H9 (cell line): ENCODE results near the gene RTP3. TPM values are rescaled to one million over a fixed set of nuclear protein-coding genes. Genes with fewer than 3 reads are reported as not detected.

Source experiments
- DNase-seq: peaks from one replicate; pipeline ENCODE4 v3.0.0-alpha.2; 2017
- H2AFZ ChIP-seq: one replicate; pipeline ENCODE4 v1.6.1; 2013; ENCODE audit warnings: mild to moderate bottlenecking, low read length, control low read depth, moderate library complexity
- H2AK5ac ChIP-seq: 2 replicates; pipeline ENCODE4 v1.6.1; 2013; ENCODE audit warnings: low read length, control low read depth, mixed read lengths; ENCODE audit not compliant: insufficient read length
- H2BK120ac ChIP-seq: one replicate; pipeline ENCODE4 v1.6.1; 2013; ENCODE audit warnings: low read depth, mild to moderate bottlenecking, low read length, control low read depth, inconsistent platforms; ENCODE audit not compliant: poor library complexity, severe bottlenecking
- H2BK12ac ChIP-seq: 2 replicates; pipeline ENCODE4 v1.6.1; 2013; ENCODE audit warnings: low read length, control low read depth, mixed read lengths, low read depth; ENCODE audit not compliant: insufficient read length
- H2BK15ac ChIP-seq: 2 replicates; pipeline ENCODE4 v1.6.1; 2013; ENCODE audit warnings: low read depth, low read length, control low read depth
- H2BK20ac ChIP-seq: one replicate; pipeline ENCODE4 v1.6.1; 2013; ENCODE audit warnings: low read depth, mild to moderate bottlenecking, low read length, control low read depth, inconsistent platforms; ENCODE audit not compliant: poor library complexity, severe bottlenecking
- H2BK5ac ChIP-seq: 2 replicates; pipeline ENCODE4 v1.6.1; 2013; ENCODE audit warnings: low read length, control low read depth, mixed read lengths; ENCODE audit not compliant: insufficient read length
- H3K14ac ChIP-seq: 2 replicates; pipeline ENCODE4 v1.6.1; 2013; ENCODE audit warnings: low read length, control low read depth; ENCODE audit not compliant: insufficient read depth
- H3K18ac ChIP-seq: 2 replicates; pipeline ENCODE4 v1.6.1; 2013; ENCODE audit warnings: low read depth, mild to moderate bottlenecking, mixed read lengths, low read length, control low read depth; ENCODE audit not compliant: insufficient read length
- H3K23ac ChIP-seq: 2 replicates; pipeline ENCODE4 v1.6.1; 2013; ENCODE audit warnings: low read length, control low read depth, mixed read lengths, low read depth; ENCODE audit not compliant: insufficient read length
- H3K23me2 ChIP-seq: 2 replicates; pipeline ENCODE4 v1.6.1; 2013; ENCODE audit warnings: low read depth, mild to moderate bottlenecking, mixed read lengths, low read length, control low read depth; ENCODE audit not compliant: insufficient read length, poor library complexity, severe bottlenecking
- H3K27ac ChIP-seq: 2 replicates; pipeline ENCODE4 v1.5.1; 2013; ENCODE audit warnings: low read length, control low read depth, mixed read lengths, low read depth; ENCODE audit not compliant: insufficient read length
- H3K27me3 ChIP-seq: 2 replicates; pipeline ENCODE4 v1.6.1; 2013; ENCODE audit warnings: low read length, control low read depth, inconsistent platforms; ENCODE audit not compliant: insufficient read depth
- H3K4ac ChIP-seq: 2 replicates; pipeline ENCODE4 v1.6.1; 2013; ENCODE audit warnings: low read depth, mild to moderate bottlenecking, control low read depth, inconsistent platforms, low read length, moderate library complexity
- H3K4me1 ChIP-seq: 2 replicates; pipeline ENCODE4 v1.6.1; 2013; ENCODE audit warnings: low read length, control low read depth, inconsistent platforms; ENCODE audit not compliant: insufficient read depth
- H3K4me2 ChIP-seq: 2 replicates; pipeline ENCODE4 v1.6.1; 2013; ENCODE audit warnings: low read length, control low read depth, mixed read lengths; ENCODE audit not compliant: insufficient read length, insufficient read depth
- H3K56ac ChIP-seq: 2 replicates; pipeline ENCODE4 v1.6.1; 2013; ENCODE audit warnings: low read depth, mild to moderate bottlenecking, mixed read lengths, low read length, control low read depth; ENCODE audit not compliant: insufficient read length
- H3K79me1 ChIP-seq: 2 replicates; pipeline ENCODE4 v1.6.1; 2013; ENCODE audit warnings: low read depth, mild to moderate bottlenecking, moderate library complexity, low read length, control low read depth, inconsistent platforms; ENCODE audit not compliant: insufficient read depth, poor library complexity, severe bottlenecking
- H3K79me2 ChIP-seq: 2 replicates; pipeline ENCODE4 v1.6.1; 2013; ENCODE audit warnings: low read length, control low read depth, inconsistent platforms; ENCODE audit not compliant: insufficient read depth
- H3K9ac ChIP-seq: 2 replicates; pipeline ENCODE4 v1.6.1; 2013; ENCODE audit warnings: low read length, control low read depth, mixed read lengths; ENCODE audit not compliant: insufficient read length; ENCODE audit errors: extremely low read depth
- H3K9me3 ChIP-seq: one replicate; pipeline ENCODE4 v1.6.1; 2013; ENCODE audit warnings: low read depth, low read length, inconsistent platforms; ENCODE audit not compliant: control insufficient read depth
- H3T11ph ChIP-seq: one replicate; pipeline ENCODE4 v1.6.1; 2013; ENCODE audit warnings: mild to moderate bottlenecking, low read length, control low read depth, inconsistent platforms
- H4K20me1 ChIP-seq: one replicate; pipeline ENCODE4 v1.6.1; 2013; ENCODE audit not compliant: control insufficient read depth, insufficient read length, insufficient read depth
- H4K5ac ChIP-seq: 2 replicates; pipeline ENCODE4 v1.6.1; 2013; ENCODE audit warnings: low read depth, mild to moderate bottlenecking, mixed read lengths, low read length, control low read depth; ENCODE audit not compliant: insufficient read length
- H4K8ac ChIP-seq: replicated peaks from 2 replicates; pipeline ENCODE4 v1.6.1; 2013; ENCODE audit warnings: low read length, control low read depth, mixed read lengths, low read depth; ENCODE audit not compliant: insufficient read length
- H4K91ac ChIP-seq: 2 replicates; pipeline ENCODE4 v1.6.1; 2013; ENCODE audit warnings: low read depth, mild to moderate bottlenecking, moderate library complexity, mixed read lengths, low read length, control low read depth; ENCODE audit not compliant: insufficient read length
- H3K27ac Mint-ChIP-seq, 3 experiments: 2 replicates in 2 of 3; 3 replicates in 1 of 3; pipeline ENCODE4 v1.8.0; 2020 to 2021; ENCODE audit warnings: mixed read lengths in 3 of 3, mild to moderate bottlenecking in 1 of 3, moderate library complexity in 1 of 3
- H3K27me3 Mint-ChIP-seq: 2 replicates; pipeline ENCODE4 v1.8.0; 2021; ENCODE audit warnings: low read depth, mild to moderate bottlenecking, moderate library complexity, mixed read lengths
- H3K36me3 Mint-ChIP-seq, 3 experiments: 2 replicates in 2 of 3; 3 replicates in 1 of 3; pipeline ENCODE4 v1.8.0; 2020 to 2021; ENCODE audit warnings: low read depth in 3 of 3, mixed read lengths in 3 of 3; ENCODE audit not compliant: insufficient read depth in 1 of 3
- H3K4me1 Mint-ChIP-seq, 2 experiments: 2 replicates each; pipeline ENCODE4 v1.8.0; 2020; ENCODE audit warnings: mixed read lengths in 2 of 2
- H3K4me3 Mint-ChIP-seq, 2 experiments: 2 replicates in 1 of 2; 3 replicates in 1 of 2; pipeline ENCODE4 v1.8.0; 2020 to 2021; ENCODE audit warnings: mild to moderate bottlenecking in 2 of 2, mixed read lengths in 2 of 2, moderate library complexity in 1 of 2
- H3K9me3 Mint-ChIP-seq, 2 experiments: 2 replicates in 1 of 2; 3 replicates in 1 of 2; pipeline ENCODE4 v1.8.0; 2020; ENCODE audit warnings: mild to moderate bottlenecking in 2 of 2, mixed read lengths in 2 of 2, moderate library complexity in 1 of 2
- WGBS: extraction: QIAGEN DNeasy Blood & Tissue Kit; methylation state at CpG from one replicate; pipeline ENCODE4 v1.1.7; 2013; ENCODE audit warnings: missing lambda C conversion rate, low lambda C conversion rate, mixed read lengths; ENCODE audit not compliant: insufficient read length; ENCODE audit errors: extremely low coverage; 5-methylcytosine and 5-hydroxymethylcytosine counted together
- total RNA-seq: library from RNA; stranded (reverse); gene quantifications from 2 replicates; pipeline ENCODE4 v1.2.1, GENCODE V29; 2021
- TF ChIP-seq, protein P1 (sequence below): fragments of 200-600 bp; sonication (generic); conservative IDR thresholded peaks from 3 replicates; pipeline ENCODE4 v1.8.0; 2021; ENCODE audit warnings: antibody characterized with exemption, mild to moderate bottlenecking

The RTP3 gene
- total RNA-seq, 1 experiment from 2014 or later = not detected

GRCh38 chr3:46490338-46491084, 7.3 kb upstream of the RTP3 start:
- Histone ChIP-seq H3K27ac (no peak overlapping the region), H2AK5ac (no peak overlapping the region), H3K9me3 (no peaks in the 10 kb centered on the region), H3K4ac (no peak overlapping the region), H4K8ac (no peak overlapping the region), H4K91ac (no peak overlapping the region), H4K20me1 (no peaks in the 10 kb centered on the region), H3K9ac (no peak overlapping the region), H3K79me1 (no peaks in the 10 kb centered on the region), H3T11ph (no peak overlapping the region), H2AFZ (no peak overlapping the region), H3K4me2 (no peak overlapping the region), H3K79me2 (no peaks in the 10 kb centered on the region), H3K56ac (no peak overlapping the region), H2BK12ac (no peak overlapping the region), H3K18ac (no peak overlapping the region), H3K23me2 (no peaks in the 10 kb centered on the region), H3K23ac (no peak overlapping the region), H2BK5ac (no peak overlapping the region), H3K27me3 (no peaks in the 10 kb centered on the region; the same call in 1 of the 2 replicates), H3K4me1 (no peaks in the 10 kb centered on the region), H4K5ac (no peak overlapping the region), H2BK15ac (no peak overlapping the region), H3K14ac (no peak overlapping the region), H2BK20ac (no peak overlapping the region), H2BK120ac (no peak overlapping the region)
- Mint-ChIP-seq H3K27me3 (peaks cover 8% of the 10 kb centered on the region; the same call in 1 of the 2 replicates), H3K36me3 (peaks cover 8 to 16% (median 8%) of the 10 kb centered on the region in 3 experiments), H3K4me3 (no peak overlapping the region), H3K9me3 (peaks cover 14 to 15% of the 10 kb centered on the region in 2 experiments), H3K4me1 (peaks cover 20 to 23% of the 10 kb centered on the region in 2 experiments), H3K27ac (no peak overlapping the region)
- WGBS = no CpG with 5 or more reads among the region's 6 CpGs
- TF ChIP-seq, protein P1, sequence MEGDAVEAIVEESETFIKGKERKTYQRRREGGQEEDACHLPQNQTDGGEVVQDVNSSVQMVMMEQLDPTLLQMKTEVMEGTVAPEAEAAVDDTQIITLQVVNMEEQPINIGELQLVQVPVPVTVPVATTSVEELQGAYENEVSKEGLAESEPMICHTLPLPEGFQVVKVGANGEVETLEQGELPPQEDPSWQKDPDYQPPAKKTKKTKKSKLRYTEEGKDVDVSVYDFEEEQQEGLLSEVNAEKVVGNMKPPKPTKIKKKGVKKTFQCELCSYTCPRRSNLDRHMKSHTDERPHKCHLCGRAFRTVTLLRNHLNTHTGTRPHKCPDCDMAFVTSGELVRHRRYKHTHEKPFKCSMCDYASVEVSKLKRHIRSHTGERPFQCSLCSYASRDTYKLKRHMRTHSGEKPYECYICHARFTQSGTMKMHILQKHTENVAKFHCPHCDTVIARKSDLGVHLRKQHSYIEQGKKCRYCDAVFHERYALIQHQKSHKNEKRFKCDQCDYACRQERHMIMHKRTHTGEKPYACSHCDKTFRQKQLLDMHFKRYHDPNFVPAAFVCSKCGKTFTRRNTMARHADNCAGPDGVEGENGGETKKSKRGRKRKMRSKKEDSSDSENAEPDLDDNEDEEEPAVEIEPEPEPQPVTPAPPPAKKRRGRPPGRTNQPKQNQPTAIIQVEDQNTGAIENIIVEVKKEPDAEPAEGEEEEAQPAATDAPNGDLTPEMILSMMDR = no peak
- DNase-seq = peak; percentile 1
